ENCODE measurements around the gene ZBTB7A.
A peak's percentile ranks its signal among the peaks of the same experiment; 100 is the strongest.

Gene ZBTB7A

DNA sequence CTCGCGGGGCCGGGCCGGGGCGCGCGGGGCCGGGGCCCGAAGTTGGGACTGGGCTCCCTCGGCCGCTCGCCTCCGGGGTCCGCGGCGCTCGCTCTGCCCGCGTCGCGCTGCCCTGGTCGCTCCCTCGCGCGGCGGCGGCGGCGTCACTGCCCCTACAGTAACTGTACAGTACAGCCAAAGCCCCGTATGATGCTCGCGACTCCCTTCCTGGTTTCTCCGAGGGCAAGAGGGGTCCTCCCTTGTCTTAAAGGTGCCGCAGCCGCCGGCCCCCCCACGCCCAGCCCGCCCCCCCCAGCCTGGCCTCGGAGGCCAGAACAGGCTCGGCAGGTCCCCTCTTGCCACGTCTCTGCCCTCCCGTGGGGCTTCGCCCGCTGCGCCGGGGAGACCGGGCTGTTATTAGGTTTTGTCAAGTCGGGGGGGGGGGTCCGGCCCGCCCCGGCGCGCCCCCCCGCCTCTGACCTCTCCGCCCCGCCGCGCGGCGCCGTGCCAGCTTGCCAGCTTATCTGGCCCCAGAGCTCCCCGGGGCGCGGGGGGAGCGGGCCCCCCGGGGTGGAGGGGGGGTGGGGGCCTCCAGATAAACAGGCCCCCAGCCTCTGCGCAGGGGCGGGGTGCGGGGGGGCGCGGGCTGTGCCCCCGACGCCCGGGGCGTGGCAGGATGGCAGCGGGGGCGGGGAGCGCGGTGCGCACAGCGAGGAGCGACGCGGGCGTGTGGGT lies at the start of gene ZBTB7A:
Gene ZBTB7A (minus strand): TSS at position 218 of the 714 bp plus-strand sequence. CDS start 11,667 bp downstream, outside the sequence.
- H3K4me2 ChIP-seq: peak within 1 kb of the TSS; percentile 54
- peaks cover 32% of the 10 kb centered on the region for H3K79me2 ChIP-seq (ENCODE audit: insufficient read depth, low read depth)
- no peak within 1 kb of the TSS for H3K4me3 ChIP-seq (IDR thresholded peaks at IDR 0.05; ENCODE audit: insufficient read depth, low read depth, low read length)
- H3K9ac ChIP-seq: peak within 1 kb of the TSS; percentile 60; the same call in 1 of the 2 replicates
- TF ChIP-seq, protein P1, sequence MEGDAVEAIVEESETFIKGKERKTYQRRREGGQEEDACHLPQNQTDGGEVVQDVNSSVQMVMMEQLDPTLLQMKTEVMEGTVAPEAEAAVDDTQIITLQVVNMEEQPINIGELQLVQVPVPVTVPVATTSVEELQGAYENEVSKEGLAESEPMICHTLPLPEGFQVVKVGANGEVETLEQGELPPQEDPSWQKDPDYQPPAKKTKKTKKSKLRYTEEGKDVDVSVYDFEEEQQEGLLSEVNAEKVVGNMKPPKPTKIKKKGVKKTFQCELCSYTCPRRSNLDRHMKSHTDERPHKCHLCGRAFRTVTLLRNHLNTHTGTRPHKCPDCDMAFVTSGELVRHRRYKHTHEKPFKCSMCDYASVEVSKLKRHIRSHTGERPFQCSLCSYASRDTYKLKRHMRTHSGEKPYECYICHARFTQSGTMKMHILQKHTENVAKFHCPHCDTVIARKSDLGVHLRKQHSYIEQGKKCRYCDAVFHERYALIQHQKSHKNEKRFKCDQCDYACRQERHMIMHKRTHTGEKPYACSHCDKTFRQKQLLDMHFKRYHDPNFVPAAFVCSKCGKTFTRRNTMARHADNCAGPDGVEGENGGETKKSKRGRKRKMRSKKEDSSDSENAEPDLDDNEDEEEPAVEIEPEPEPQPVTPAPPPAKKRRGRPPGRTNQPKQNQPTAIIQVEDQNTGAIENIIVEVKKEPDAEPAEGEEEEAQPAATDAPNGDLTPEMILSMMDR (conservative IDR thresholded peaks at IDR 0.05; ENCODE audit: low read depth, low read length): no peak
- H3K27ac ChIP-seq: no peak within 1 kb of the TSS; the same call in 1 of the 2 replicates
- peak within 1 kb of the TSS; percentile 66 for H2AFZ ChIP-seq (ENCODE audit: low read depth)
- no peaks in the 10 kb centered on the region for H3K36me3 ChIP-seq (ENCODE audit: insufficient read depth)
- peaks cover 15% of the 10 kb centered on the region; the same call in 1 of the 2 replicates for H4K20me1 ChIP-seq (ENCODE audit: insufficient read depth)
- H3K4me1 ChIP-seq (ENCODE audit: low read depth, poor library complexity, severe bottlenecking): peaks cover 22% of the 10 kb centered on the region
- peaks cover 16% of the 10 kb centered on the region for H3K27me3 ChIP-seq (ENCODE audit: insufficient read depth, low read depth)

DNA sequence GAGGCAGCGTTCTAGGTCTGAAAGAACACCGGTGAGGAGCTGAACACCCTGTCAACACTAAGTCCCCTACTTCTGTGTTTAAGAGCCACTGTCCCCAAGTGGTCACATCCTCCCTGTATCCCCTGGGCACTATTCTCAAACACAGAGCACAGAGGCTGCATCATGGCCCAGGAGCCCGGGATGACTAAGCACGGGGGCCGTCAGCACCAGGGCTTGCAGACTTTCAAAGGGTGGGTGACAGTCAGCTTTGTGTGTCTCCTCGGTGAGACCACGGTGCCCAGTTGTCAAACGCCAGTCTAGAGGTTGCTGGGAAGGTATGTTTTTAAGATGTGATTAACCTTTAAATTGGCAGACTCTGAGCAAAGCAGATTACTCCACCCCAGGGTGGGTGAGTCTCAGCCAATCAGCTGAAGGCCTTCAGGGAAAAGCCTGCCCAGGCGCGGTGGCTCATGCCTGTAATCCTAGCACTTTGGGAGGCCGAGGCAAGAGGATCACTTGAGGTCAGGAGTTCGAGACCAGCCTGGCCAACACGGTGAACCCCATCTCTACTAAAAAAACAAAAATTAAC lies 49.2 kb upstream of the ZBTB7A start:
- Histone ChIP-seq H4K20me1 (ENCODE audit: insufficient read depth) (no peaks in the 10 kb centered on the region), H3K4me3 (IDR thresholded peaks at IDR 0.05; ENCODE audit: insufficient read depth, low read depth, low read length) (no peak overlapping the region), H3K4me1 (ENCODE audit: low read depth, poor library complexity, severe bottlenecking) (no peaks in the 10 kb centered on the region), H3K27me3 (ENCODE audit: insufficient read depth, low read depth) (no peaks in the 10 kb centered on the region), H3K36me3 (ENCODE audit: insufficient read depth) (no peaks in the 10 kb centered on the region), H3K79me2 (ENCODE audit: insufficient read depth, low read depth) (peaks cover 10% of the 10 kb centered on the region; the same call in 1 of the 2 replicates), H3K4me2 (no peak overlapping the region), H3K27ac (no peak overlapping the region), H2AFZ (ENCODE audit: low read depth) (no peak overlapping the region), H3K9ac (no peak overlapping the region)
- TF ChIP-seq, protein P1 (conservative IDR thresholded peaks at IDR 0.05; ENCODE audit: low read depth, low read length): no peak

DNA sequence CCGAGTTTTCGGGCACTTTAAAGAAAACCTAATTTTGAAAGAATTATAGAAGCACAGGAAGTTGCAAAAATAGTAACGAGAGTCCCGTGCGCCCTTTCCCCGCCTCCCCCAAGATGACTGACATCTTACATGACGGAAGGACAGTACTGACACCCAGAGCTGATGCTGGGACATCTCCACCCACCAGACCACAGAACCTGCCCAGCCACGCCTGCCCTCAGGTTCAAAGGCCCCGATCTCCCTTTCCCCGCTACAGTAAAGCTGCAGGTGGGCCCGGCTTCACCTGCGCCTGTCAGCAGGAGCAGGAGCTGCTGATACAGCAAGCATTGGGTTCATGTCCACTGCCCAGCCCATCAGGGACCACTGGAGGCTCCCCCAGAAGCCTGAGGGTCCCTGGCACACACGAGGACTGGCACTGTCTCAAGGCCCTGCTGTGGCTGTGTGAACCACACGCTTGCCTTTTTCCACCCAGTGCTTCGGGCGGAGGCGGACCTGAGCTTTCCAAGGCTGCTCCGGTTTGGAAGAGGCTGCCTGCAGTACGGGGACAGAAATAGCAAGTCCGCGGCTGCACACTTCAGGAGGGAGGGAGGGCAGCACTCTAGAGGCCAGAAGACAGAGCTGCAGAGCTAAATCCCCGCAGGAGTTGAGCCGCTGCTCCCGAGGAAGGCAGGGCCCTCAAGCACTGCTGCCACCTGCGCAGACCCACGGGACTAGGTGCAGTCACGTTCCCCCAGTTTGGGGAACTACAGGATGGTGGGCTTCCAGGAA lies 48.5 kb upstream of the ZBTB7A start:
- no peaks in the 10 kb centered on the region for H3K36me3 ChIP-seq (ENCODE audit: insufficient read depth)
- H3K27ac ChIP-seq: no peak overlapping the region
- H4K20me1 ChIP-seq (ENCODE audit: insufficient read depth): no peaks in the 10 kb centered on the region
- H3K27me3 ChIP-seq (ENCODE audit: insufficient read depth, low read depth): no peaks in the 10 kb centered on the region
- H3K4me3 ChIP-seq (IDR thresholded peaks at IDR 0.05; ENCODE audit: insufficient read depth, low read depth, low read length): no peak overlapping the region
- 0 out of 2 replicates have a peak, but pooled peaks cover 4% of the 10 kb centered on the region for H3K79me2 ChIP-seq (ENCODE audit: insufficient read depth, low read depth)
- H3K9ac ChIP-seq: no peak overlapping the region
- H3K4me1 ChIP-seq (ENCODE audit: low read depth, poor library complexity, severe bottlenecking): no peaks in the 10 kb centered on the region
- TF ChIP-seq, protein P1 (conservative IDR thresholded peaks at IDR 0.05; ENCODE audit: low read depth, low read length): no peak
- H3K4me2 ChIP-seq: no peak overlapping the region
- no peak overlapping the region for H2AFZ ChIP-seq (ENCODE audit: low read depth)

DNA sequence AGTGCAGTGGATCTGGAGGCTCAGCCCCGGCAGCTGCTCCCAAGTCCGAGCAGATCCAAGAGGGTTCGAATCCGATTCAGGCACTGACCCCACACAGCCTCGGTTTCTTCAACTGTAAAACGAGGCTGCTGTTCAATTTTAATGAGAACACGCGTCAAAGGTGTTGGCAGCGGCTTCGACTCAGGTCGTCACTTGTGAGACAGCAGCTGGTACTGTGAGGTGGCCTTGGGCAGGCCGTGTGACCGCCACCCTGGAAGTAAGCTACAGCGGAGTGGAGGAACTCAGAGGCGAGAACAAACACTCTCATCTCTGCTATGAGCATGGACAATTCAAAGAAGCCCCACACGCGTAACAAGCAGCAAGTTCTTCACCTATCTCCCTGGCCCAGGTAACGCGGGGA lies 47.5 kb upstream of the ZBTB7A start:
- Histone ChIP-seq H4K20me1 (ENCODE audit: insufficient read depth) (no peaks in the 10 kb centered on the region), H3K36me3 (ENCODE audit: insufficient read depth) (no peaks in the 10 kb centered on the region)
- TF ChIP-seq, protein P1 (conservative IDR thresholded peaks at IDR 0.05; ENCODE audit: low read depth, low read length): no peak

More for the DNA sequence above, 47.5 kb upstream of the ZBTB7A start:
- Histone ChIP-seq H2AFZ (ENCODE audit: low read depth) (no peak overlapping the region), H3K27ac (no peak overlapping the region), H3K79me2 (ENCODE audit: insufficient read depth, low read depth) (no peaks in the 10 kb centered on the region), H3K4me2 (no peak overlapping the region), H3K27me3 (ENCODE audit: insufficient read depth, low read depth) (no peaks in the 10 kb centered on the region), H3K9ac (no peak overlapping the region), H3K4me1 (ENCODE audit: low read depth, poor library complexity, severe bottlenecking) (no peaks in the 10 kb centered on the region), H3K4me3 (IDR thresholded peaks at IDR 0.05; ENCODE audit: insufficient read depth, low read depth, low read length) (no peak overlapping the region)

Measured in KMS-11 (cell line).